A673 (cell line): ENCODE results near the gene MVP. TPM values are rescaled to one million over a fixed set of nuclear protein-coding genes. Genes with fewer than 3 reads are reported as not detected.

Experiments
- BruUV-seq: library from RNA; stranded (reverse); fragments of 400-500 nt; replicated peaks from 2 replicates; lab custom pipeline; 2021; lab: Mats Ljungman, UMichigan
- CTCF ChIA-PET: fragments of 300-600 bp; sonication (Branson Sonifier 250); formaldehyde crosslinking; loops from one replicate; lab custom pipeline; 2022; ENCODE audit warnings: antibody characterized with exemption; lab: Charles Lee
- POLR2A ChIA-PET: fragments of 300-600 bp; sonication (Branson Sonifier 250); formaldehyde crosslinking; loops from one replicate; lab custom pipeline; 2022; ENCODE audit warnings: antibody characterized with exemption; ENCODE audit not compliant: low non-redundant PET; lab: Charles Lee
- DNase-seq: peaks from one replicate; pipeline ENCODE4 v3.0.0-alpha.2; 2015; ENCODE audit warnings: low spot score
- H3K27ac ChIP-seq: fragments of 200-600 bp; sonication (generic); 2 replicates; pipeline ENCODE4 v1.5.1; 2016; ENCODE audit warnings: mixed run types, low read depth, mild to moderate bottlenecking, mixed read lengths, antibody characterized with exemption, low read length; ENCODE audit not compliant: poor library complexity, severe bottlenecking
- H3K27me3 ChIP-seq: fragments of 200-600 bp; sonication (generic); replicated peaks from 2 replicates; pipeline ENCODE4 v1.6.1; 2017; ENCODE audit warnings: mixed run types, low read depth, mild to moderate bottlenecking, mixed read lengths, antibody characterized with exemption, low read length; ENCODE audit not compliant: insufficient read depth, poor library complexity
- H3K36me3 ChIP-seq: fragments of 200-600 bp; sonication (generic); 2 replicates; pipeline ENCODE4 v1.6.1; 2016; ENCODE audit warnings: mixed run types, mild to moderate bottlenecking, mixed read lengths, antibody characterized with exemption, low read length; ENCODE audit not compliant: insufficient read depth, poor library complexity, severe bottlenecking
- H3K4me1 ChIP-seq: fragments of 200-600 bp; sonication (generic); 2 replicates; pipeline ENCODE4 v1.6.1; 2017; ENCODE audit warnings: mixed run types, mild to moderate bottlenecking, mixed read lengths, antibody characterized with exemption, low read length; ENCODE audit not compliant: insufficient read depth, poor library complexity, severe bottlenecking
- H3K4me3 ChIP-seq: fragments of 200-600 bp; sonication (generic); 2 replicates; pipeline ENCODE4 v1.5.1; 2016; ENCODE audit warnings: low read depth, mixed run types, mild to moderate bottlenecking, mixed read lengths, low read length; ENCODE audit not compliant: poor library complexity, severe bottlenecking
- H3K9me3 ChIP-seq: fragments of 200-600 bp; sonication (generic); 2 replicates; pipeline ENCODE4 v1.6.1; 2016; ENCODE audit warnings: mixed run types, low read depth, mild to moderate bottlenecking, mixed read lengths, antibody characterized with exemption, low read length; ENCODE audit not compliant: poor library complexity, severe bottlenecking
- EZH2 ChIP-seq: fragments of 200-600 bp; sonication (generic); IDR thresholded peaks from 2 replicates; pipeline ENCODE4 v1.6.1; 2017; ENCODE audit warnings: borderline replicate concordance, low read depth, mild to moderate bottlenecking, mixed read lengths, antibody characterized with exemption, low read length; ENCODE audit not compliant: poor library complexity, severe bottlenecking
- intact Hi-C: fragments of 100-400 bp; cut with micrococcal nuclease; formaldehyde crosslinking; loops from one replicate; pipeline ENCODE4 v1.10.0; 2022; ENCODE audit not compliant: unreplicated experiment
- total RNA-seq: library from RNA; stranded (reverse); gene quantifications from 2 replicates; pipeline ENCODE4 v1.2.3, GENCODE V29; 2021
- TF ChIP-seq, protein P1 (sequence below): fragments of 300-800, 200-600 bp; sonication (generic); conservative IDR thresholded peaks from 2 replicates; pipeline ENCODE4 v1.5.1; 2017; ENCODE audit warnings: low read depth, mild to moderate bottlenecking, antibody characterized with exemption, low read length, moderate library complexity, mixed read lengths

Gene MVP
- total RNA-seq, 1 experiment from 2014 or later = 5.6 TPM

DNA sequence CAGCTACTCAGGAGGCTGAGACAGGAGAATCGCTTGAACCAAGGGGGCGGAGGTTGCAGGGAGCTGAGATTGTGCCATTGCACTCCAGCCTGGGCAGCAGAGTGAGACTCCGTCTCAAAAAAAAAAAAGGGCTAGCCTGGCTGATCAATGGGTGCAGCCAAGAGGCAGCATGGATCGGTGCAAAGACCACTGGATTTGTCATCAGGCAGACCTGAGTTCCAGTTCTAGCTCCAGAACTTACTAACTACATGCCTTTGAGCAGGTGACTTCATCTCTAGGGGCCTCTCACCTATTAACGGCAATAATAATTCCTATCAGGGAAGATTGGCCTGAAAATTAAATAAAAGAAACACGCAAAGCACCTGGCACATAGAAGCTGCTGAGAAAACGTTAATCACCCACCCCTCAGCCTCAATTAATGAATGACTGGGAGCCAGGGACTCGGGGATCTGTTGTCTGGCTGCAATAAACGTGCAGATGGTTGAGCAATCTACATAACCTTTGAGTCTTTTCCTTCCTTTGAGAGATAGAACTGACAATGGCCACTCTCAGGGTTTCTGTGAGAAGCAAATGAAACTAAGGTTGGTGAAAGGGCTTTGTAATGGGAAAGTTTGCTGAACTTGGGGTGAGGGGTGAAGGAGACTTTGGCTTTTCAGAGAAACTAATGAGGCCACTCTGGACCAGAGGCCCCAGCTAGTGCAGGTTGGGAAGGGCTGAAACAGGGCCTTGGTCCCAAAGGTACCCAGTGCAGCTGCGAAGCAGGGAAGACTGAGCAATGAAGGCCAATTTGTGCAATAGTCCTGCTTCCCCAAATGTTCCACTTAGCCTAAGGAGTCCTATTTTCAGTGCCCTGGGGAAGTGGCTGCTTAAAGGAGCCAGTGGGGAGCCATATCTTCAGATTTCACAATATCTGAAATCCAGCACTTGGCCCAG lies 71.5 kb downstream of the MVP start:
- intact Hi-C loops = no loop called here
- TF ChIP-seq EZH2 = no peak
- TF ChIP-seq, protein P1, sequence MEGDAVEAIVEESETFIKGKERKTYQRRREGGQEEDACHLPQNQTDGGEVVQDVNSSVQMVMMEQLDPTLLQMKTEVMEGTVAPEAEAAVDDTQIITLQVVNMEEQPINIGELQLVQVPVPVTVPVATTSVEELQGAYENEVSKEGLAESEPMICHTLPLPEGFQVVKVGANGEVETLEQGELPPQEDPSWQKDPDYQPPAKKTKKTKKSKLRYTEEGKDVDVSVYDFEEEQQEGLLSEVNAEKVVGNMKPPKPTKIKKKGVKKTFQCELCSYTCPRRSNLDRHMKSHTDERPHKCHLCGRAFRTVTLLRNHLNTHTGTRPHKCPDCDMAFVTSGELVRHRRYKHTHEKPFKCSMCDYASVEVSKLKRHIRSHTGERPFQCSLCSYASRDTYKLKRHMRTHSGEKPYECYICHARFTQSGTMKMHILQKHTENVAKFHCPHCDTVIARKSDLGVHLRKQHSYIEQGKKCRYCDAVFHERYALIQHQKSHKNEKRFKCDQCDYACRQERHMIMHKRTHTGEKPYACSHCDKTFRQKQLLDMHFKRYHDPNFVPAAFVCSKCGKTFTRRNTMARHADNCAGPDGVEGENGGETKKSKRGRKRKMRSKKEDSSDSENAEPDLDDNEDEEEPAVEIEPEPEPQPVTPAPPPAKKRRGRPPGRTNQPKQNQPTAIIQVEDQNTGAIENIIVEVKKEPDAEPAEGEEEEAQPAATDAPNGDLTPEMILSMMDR = no peak
- H3K4me3 ChIP-seq = no peak overlapping the region
- H3K27me3 ChIP-seq = no peaks in the 10 kb centered on the region
- no peaks in the 10 kb centered on the region for H3K36me3 ChIP-seq
- CTCF ChIA-PET = no interaction called here
- no peak for DNase-seq
- BruUV-seq = no TSS peak
- no peaks in the 10 kb centered on the region for H3K9me3 ChIP-seq
- no peaks in the 10 kb centered on the region for H3K4me1 ChIP-seq
- POLR2A ChIA-PET = no interaction called here
- no peak overlapping the region for H3K27ac ChIP-seq

DNA sequence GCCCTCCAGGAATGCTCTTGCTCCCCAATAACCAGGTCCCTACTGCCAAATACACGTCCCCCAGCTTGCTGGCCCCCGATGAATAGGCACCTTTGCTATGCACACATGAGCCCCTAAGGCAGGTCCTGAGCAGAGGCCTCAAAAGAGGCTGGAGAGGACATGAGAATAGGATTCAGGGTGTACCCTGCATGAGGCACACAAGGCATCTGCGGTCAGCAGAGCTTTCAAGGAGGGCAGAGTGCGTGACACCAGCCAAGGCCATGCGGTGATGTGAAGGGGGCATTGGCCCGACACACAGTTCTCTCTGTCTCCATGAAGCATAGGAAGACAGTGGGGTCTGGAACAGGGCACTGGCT lies 72.2 kb downstream of the MVP start:
- CTCF ChIA-PET = no interaction called here
- Histone ChIP-seq H3K27ac (no peak overlapping the region), H3K9me3 (no peaks in the 10 kb centered on the region), H3K4me3 (no peak overlapping the region), H3K36me3 (no peaks in the 10 kb centered on the region), H3K4me1 (no peaks in the 10 kb centered on the region), H3K27me3 (no peaks in the 10 kb centered on the region)
- TF ChIP-seq, protein P1 = no peak
- TF ChIP-seq EZH2 = no peak
- DNase-seq = no peak
- POLR2A ChIA-PET = no interaction called here
- intact Hi-C loops = no loop called here
- no TSS peak for BruUV-seq

DNA sequence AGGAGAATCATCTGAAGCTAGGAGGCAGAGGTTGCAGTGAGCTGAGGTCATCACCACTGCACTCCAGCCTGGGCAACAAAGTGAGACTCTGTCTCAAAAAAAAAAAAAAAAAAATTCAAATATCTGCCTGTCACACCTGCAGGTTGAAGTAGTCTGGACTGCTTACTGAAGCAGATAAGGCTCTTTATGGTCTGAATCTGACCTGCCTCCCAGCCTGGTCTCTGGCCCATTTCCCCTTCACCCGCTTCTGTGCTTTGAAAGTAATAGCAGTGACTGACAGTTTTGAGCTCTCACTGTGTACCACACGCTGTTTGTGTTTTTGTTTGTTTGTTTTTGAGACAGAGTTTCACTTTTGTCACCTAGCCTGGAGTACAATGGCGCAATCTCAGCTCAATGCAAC lies 73.3 kb downstream of the MVP start:
- no peak for DNase-seq
- intact Hi-C loops = no loop called here
- no peak for TF ChIP-seq EZH2
- TF ChIP-seq, protein P1 = no peak
- Histone ChIP-seq H3K36me3 (no peaks in the 10 kb centered on the region), H3K4me3 (no peak overlapping the region), H3K4me1 (peaks cover under 1% of the 10 kb centered on the region), H3K27ac (no peak overlapping the region), H3K9me3 (no peaks in the 10 kb centered on the region), H3K27me3 (no peaks in the 10 kb centered on the region)
- BruUV-seq = no TSS peak
- ChIA-PET POLR2A (no interaction called here), CTCF (no interaction called here)
